ENCODE results near the gene LRP2. TPM values are rescaled to one million over a fixed set of nuclear protein-coding genes. Genes with fewer than 3 reads are reported as not detected.

The LRP2 gene
- total and polyA plus RNA-seq, 2 of the 8 experiments (the other 6 are each of a cell fraction or from before 2014, with no cell fraction given) = 2.0 to 2.9 TPM

DNA sequence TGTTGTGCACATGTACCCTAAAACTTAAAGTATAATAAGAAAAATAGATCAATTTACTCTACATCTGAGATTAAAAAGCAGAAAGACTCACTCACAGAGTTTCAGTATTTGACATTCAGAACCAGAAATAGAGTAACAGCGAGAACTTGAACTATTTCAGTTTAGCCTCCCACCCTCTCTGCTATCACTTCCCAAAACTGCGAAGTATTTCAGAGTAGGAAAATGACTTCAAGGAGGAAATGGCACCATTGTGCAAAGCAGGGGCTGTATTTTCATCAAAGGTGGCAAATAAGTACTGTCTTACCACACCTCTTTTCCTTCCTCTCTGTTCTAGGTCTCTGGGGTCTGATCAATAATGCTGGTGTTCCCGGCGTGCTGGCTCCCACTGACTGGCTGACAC is 279.3 kb downstream of the LRP2 start (continued):
- TF ChIP-seq CHD7 (IDR thresholded peaks at IDR 0.05; ENCODE audit: insufficient replicate concordance, low read length) = no peak

All from H1 (cell line).